HCT116 (cell line): Measurements from ENCODE around the gene SSTR3. TPM values are rescaled to one million over a fixed set of nuclear protein-coding genes. Genes with fewer than 3 reads are reported as not detected.

Experiments used
- ATAC-seq: fragments of 200-7000 bp; cut with Tn5 transposase; 2 replicates; pipeline ENCODE4 v1.9.1; 2020; ENCODE audit warnings: mild to moderate bottlenecking, moderate library complexity
- BruUV-seq: library from RNA; stranded (reverse); fragments of 400-500 nt; replicated peaks from 2 replicates; lab custom pipeline; 2021; lab: Mats Ljungman, UMichigan
- CTCF ChIA-PET: fragments of 300-600 bp; sonication (Branson Sonifier 250); formaldehyde crosslinking; loops from one replicate; lab custom pipeline; 2021; ENCODE audit warnings: antibody characterized with exemption; lab: Charles Lee
- POLR2A ChIA-PET: fragments of 300-600, 350-600 bp; sonication (Branson Sonifier 250); formaldehyde crosslinking; loops from one replicate; lab custom pipeline; 2021; ENCODE audit warnings: antibody characterized with exemption; lab: Charles Lee
- RAD21 ChIA-PET, 2 experiments: fragments of 300-600 bp; sonication (Branson Sonifier 250); formaldehyde crosslinking; loops; one replicate each; lab custom pipeline; 2023; ENCODE audit warnings: low total read pairs in 2 of 2; ENCODE audit not compliant: uncharacterized antibody in 2 of 2, unreplicated experiment in 2 of 2, low non-redundant PET in 1 of 2; lab: Charles Lee
- DNase-seq: peaks from one replicate; pipeline ENCODE4 v3.0.0-alpha.2; 2010; ENCODE audit warnings: low read depth, low spot score
- H2AFZ ChIP-seq: fragments of 200-600 bp; shearing (Covaris generic), sonication (generic); 2 replicates; pipeline ENCODE4 v1.6.1; 2017; ENCODE audit warnings: low read depth, mixed run types, mixed read lengths, antibody characterized with exemption, low read length; ENCODE audit not compliant: poor library complexity, severe bottlenecking
- H3K27ac ChIP-seq: 2 replicates; pipeline ENCODE4 v1.5.1; 2012; ENCODE audit warnings: low read depth, low read length
- H3K27me3 ChIP-seq: fragments of 200-600 bp; sonication (generic); 2 replicates; pipeline ENCODE4 v1.6.1; 2016; ENCODE audit warnings: mixed run types, low read length, mixed read lengths; ENCODE audit not compliant: insufficient read depth
- H3K36me3 ChIP-seq, 2 experiments: fragments of 200-500 bp in 1 of 2; fragments of 200-600 bp in 1 of 2; sonication (Bioruptor generic) in 1 of 2; sonication (generic) in 1 of 2; 2 replicates each; pipeline versions ENCODE4 v1.5.1 to v1.6.1; 2014 to 2016; ENCODE audit warnings: low read length in 2 of 2, inconsistent platforms in 1 of 2, mixed read lengths in 1 of 2, mixed run types in 1 of 2; ENCODE audit not compliant: insufficient read depth in 2 of 2, control insufficient read depth in 1 of 2
- H3K4me1 ChIP-seq, 2 experiments: fragments of 200-600 bp in 1 of 2; sonication (generic) in 1 of 2; 2 replicates each; pipeline versions ENCODE4 v1.5.1 to v1.6.1; 2012 to 2017; ENCODE audit warnings: low read length in 2 of 2, inconsistent platforms in 1 of 2, mild to moderate bottlenecking in 1 of 2, mixed read lengths in 1 of 2, mixed run types in 1 of 2, moderate library complexity in 1 of 2; ENCODE audit not compliant: insufficient read depth in 2 of 2, control insufficient read depth in 1 of 2
- H3K4me2 ChIP-seq: fragments of 200-600 bp; sonication (generic); 2 replicates; pipeline ENCODE4 v1.6.1; 2017; ENCODE audit warnings: mixed run types, low read length, mixed read lengths
- H3K4me3 ChIP-seq, 2 experiments: fragments of 200-600 bp in 1 of 2; sonication (generic) in 1 of 2; replicated peaks in 1 of 2; 2 replicates each; pipeline ENCODE4 v1.5.1; 2011 to 2016; ENCODE audit warnings: low read length in 2 of 2, control low read depth in 1 of 2, low read depth in 1 of 2, mild to moderate bottlenecking in 1 of 2, mixed read lengths in 1 of 2, mixed run types in 1 of 2
- H3K79me2 ChIP-seq: fragments of 200-600 bp; sonication (generic); 2 replicates; pipeline ENCODE4 v1.6.1; 2017; ENCODE audit warnings: mild to moderate bottlenecking, mixed run types, low read length, moderate library complexity, mixed read lengths; ENCODE audit not compliant: insufficient read depth
- H3K9ac ChIP-seq: fragments of 200-600 bp; sonication (generic); 2 replicates; pipeline ENCODE4 v1.6.1; 2016; ENCODE audit warnings: low read length, mixed read lengths
- H3K9me2 ChIP-seq: fragments of 200-600 bp; sonication (generic), shearing (Covaris generic); 2 replicates; pipeline ENCODE4 v1.6.1; 2017; ENCODE audit warnings: mixed run types, mild to moderate bottlenecking, moderate library complexity; ENCODE audit not compliant: insufficient read depth
- H3K9me3 ChIP-seq, 2 experiments: fragments of 200-500 bp in 1 of 2; fragments of 200-600 bp in 1 of 2; sonication (Bioruptor generic) in 1 of 2; sonication (generic) in 1 of 2; 2 replicates each; pipeline ENCODE4 v1.6.1; 2014 to 2017; ENCODE audit warnings: low read length in 2 of 2, mixed read lengths in 2 of 2, inconsistent platforms in 1 of 2, low read depth in 1 of 2, mild to moderate bottlenecking in 1 of 2, mixed run types in 1 of 2, moderate library complexity in 1 of 2; ENCODE audit not compliant: control insufficient read depth in 1 of 2, insufficient read depth in 1 of 2
- H4K20me1 ChIP-seq: fragments of 200-600 bp; sonication (generic), shearing (Covaris generic); 2 replicates; pipeline ENCODE4 v1.6.1; 2017; ENCODE audit warnings: mixed run types, mild to moderate bottlenecking, moderate library complexity; ENCODE audit not compliant: insufficient read depth
- ATF3 ChIP-seq: IDR thresholded peaks from 2 replicates; pipeline ENCODE4 v1.6.1; 2012
- CTCF ChIP-seq, 3 experiments: fragments of 200-600 bp in 1 of 3; sonication (generic) in 1 of 3; IDR thresholded peaks in 2 of 3; conservative IDR thresholded peaks in 1 of 3; 2 replicates each; pipeline ENCODE4 v1.5.1; 2012 to 2017; ENCODE audit warnings: low read depth in 2 of 3, low read length in 2 of 3, antibody characterized with exemption in 1 of 3, borderline replicate concordance in 1 of 3, control low read depth in 1 of 3, mild to moderate bottlenecking in 1 of 3, mixed read lengths in 1 of 3, mixed run types in 1 of 3, moderate library complexity in 1 of 3; ENCODE audit not compliant: insufficient read depth in 1 of 3
- EZH2phosphoT487 ChIP-seq: fragments of 200-600 bp; IDR thresholded peaks from 2 replicates; pipeline ENCODE4 v1.6.1; 2018; ENCODE audit warnings: antibody characterized with exemption, borderline replicate concordance
- POLR2A ChIP-seq: IDR thresholded peaks from 2 replicates; pipeline ENCODE4 v1.7.0; 2011; ENCODE audit warnings: borderline replicate concordance; ENCODE audit not compliant: insufficient read depth, insufficient read length; ENCODE audit errors: extremely low read depth
- POLR2AphosphoS5 ChIP-seq: IDR thresholded peaks from 2 replicates; pipeline ENCODE4 v1.6.1; 2011; ENCODE audit warnings: mild to moderate bottlenecking, low read depth, low read length, moderate library complexity
- RAD21 ChIP-seq: IDR thresholded peaks from 2 replicates; pipeline ENCODE4 v1.6.1; 2012; ENCODE audit warnings: low read depth, mild to moderate bottlenecking
- SIN3A ChIP-seq: IDR thresholded peaks from 2 replicates; pipeline ENCODE4 v1.6.1; 2012; ENCODE audit warnings: low read depth
- SRF ChIP-seq: IDR thresholded peaks from 2 replicates; pipeline ENCODE4 v1.6.1; 2012; ENCODE audit warnings: low read depth
- YY1 ChIP-seq: IDR thresholded peaks from 2 replicates; pipeline ENCODE4 v1.6.1; 2011; ENCODE audit warnings: low read length, low read depth, moderate library complexity, mild to moderate bottlenecking; ENCODE audit not compliant: insufficient replicate concordance; ENCODE audit errors: extremely low read depth
- ZBTB33 ChIP-seq: IDR thresholded peaks from 2 replicates; pipeline ENCODE4 v1.6.1; 2011; ENCODE audit warnings: mild to moderate bottlenecking, low read length, moderate library complexity; ENCODE audit not compliant: insufficient replicate concordance; ENCODE audit errors: extremely low read depth
- intact Hi-C: fragments of 100-400 bp; cut with micrococcal nuclease; formaldehyde crosslinking; loops from 2 replicates; pipeline ENCODE4 v1.10.0; 2022
- total RNA-seq: library from RNA; stranded (reverse); gene quantifications from one replicate; pipeline ENCODE4 v1.2.1, GENCODE V29; 2021; ENCODE audit not compliant: unreplicated experiment

SSTR3 gene
- total RNA-seq, 1 experiment from 2014 or later: not detected

- Histone ChIP-seq H3K27ac (no peak overlapping the region), H3K9me3 (peaks cover 0 to 4% of the 10 kb centered on the region in 2 experiments; a peak in 1 of 4 replicates), H3K4me3 (no peak overlapping the region), H3K9ac (no peak overlapping the region), H3K27me3 (no peaks in the 10 kb centered on the region), H4K20me1 (no peaks in the 10 kb centered on the region), H3K36me3 (no peaks in the 10 kb centered on the region), H3K4me2 (no peak overlapping the region), H3K79me2 (no peaks in the 10 kb centered on the region), H3K4me1 (peaks cover 0 to 24% of the 10 kb centered on the region in 2 experiments; a peak in 3 of 4 replicates), H3K9me2 (no peaks in the 10 kb centered on the region), H2AFZ (no peak overlapping the region)
- TF ChIP-seq ATF3 (no peak), CTCF (IDR thresholded peaks at IDR 0.05 in 2 of 3, conservative IDR thresholded peaks at IDR 0.05 in 1 of 3; ENCODE audit: borderline replicate concordance in 1 of 3, insufficient read depth in 1 of 3, low read depth in 2 of 3, low read length in 2 of 3) (no peak), EZH2phosphoT487 (no peak), RAD21 (no peak), YY1 (no peak), ZBTB33 (no peak), SIN3A (no peak), SRF (no peak), POLR2AphosphoS5 (no peak), POLR2A (no peak)
- ChIA-PET POLR2A (no interaction called here), CTCF (interaction anchor here (1.0 kb wide), 1 partner anchor 35 kb away, joined by 3 read pairs; no protein-coding TSS in a partner anchor), RAD21 (no interaction called here)
- DNase-seq (no peak), ATAC-seq (no peak)
- BruUV-seq: no TSS peak
- intact Hi-C loops: no loop called here
Observed at GRCh38 chr22:37163575-37164504, 48.4 kb downstream of the SSTR3 start.
